Lower lobe of right lung (tissue), 2 donors: ENCODE results near the gene FRAS1. TPM values are rescaled to one million over a fixed set of nuclear protein-coding genes. Genes with fewer than 3 reads are reported as not detected.
A peak's percentile ranks its signal among the peaks of the same experiment; 100 is the strongest.

Source experiments
- ATAC-seq, 2 donors: fragments of 200-7000 bp; cut with Tn5 transposase; one replicate each; pipeline ENCODE4 v1.9.1; 2020 to 2022; ENCODE audit warnings: mild to moderate bottlenecking in 2 of 2, moderate library complexity in 2 of 2
- DNase-seq: peaks from one replicate; pipeline ENCODE4 v3.0.0-alpha.2; 2020
- H3K27ac ChIP-seq: fragments of 200-600 bp; one replicate; pipeline ENCODE4 v1.8.0; 2022
- H3K27me3 ChIP-seq: fragments of 200-600 bp; one replicate; pipeline ENCODE4 v1.8.0; 2022; ENCODE audit warnings: low read depth
- H3K36me3 ChIP-seq: fragments of 200-600 bp; one replicate; pipeline ENCODE4 v1.8.0; 2022; ENCODE audit warnings: mild to moderate bottlenecking
- H3K4me1 ChIP-seq: fragments of 200-600 bp; one replicate; pipeline ENCODE4 v1.8.0; 2022
- H3K4me3 ChIP-seq: fragments of 200-600 bp; one replicate; pipeline ENCODE4 v1.8.0; 2022; ENCODE audit warnings: mild to moderate bottlenecking
- H3K9me3 ChIP-seq: fragments of 200-600 bp; one replicate; pipeline ENCODE4 v1.8.0; 2022
- intact Hi-C: fragments of 100-400 bp; cut with DNase I; formaldehyde crosslinking; loops from one replicate; pipeline ENCODE4 v1.11.0; 2022
- total RNA-seq: library from RNA; stranded (reverse); fragmentation: NEBNext Ultra II Directional; extraction: Animal tissue kit (Norgen Biotek cat#: 25700); gene quantifications from one replicate; pipeline ENCODE4 v1.2.1, GENCODE V29; 2021
- TF ChIP-seq, protein P1 (sequence below): fragments of 200-600 bp; IDR thresholded peaks from one replicate; pipeline ENCODE4 v1.8.0; 2022; ENCODE audit warnings: antibody characterized with exemption, mild to moderate bottlenecking
- donor health status: DM: no; HTN: yes; CAD: no; lungs with severe emphysema.

Gene FRAS1
- total RNA-seq, 1 donor from 2014 or later: 9.2 TPM

DNA sequence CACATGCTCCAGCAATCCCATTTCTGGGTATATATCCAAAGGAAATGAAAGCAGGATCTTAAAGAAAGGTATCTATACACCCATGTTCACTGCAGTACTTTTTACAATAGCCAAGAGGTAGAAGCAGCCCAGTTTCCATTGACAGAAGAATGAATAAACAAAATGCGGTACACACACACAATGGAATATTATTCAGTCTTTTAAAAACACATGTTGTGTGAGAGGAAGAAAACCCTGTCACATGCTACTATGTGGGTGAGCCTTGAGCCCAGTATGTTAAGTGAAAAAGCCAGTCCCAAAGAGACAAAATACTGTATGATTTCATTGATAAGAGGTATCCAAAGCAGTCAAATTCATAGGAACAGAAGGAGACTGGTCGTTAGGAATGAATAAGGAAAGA, 500.7 kb downstream of the FRAS1 start:
- Histone ChIP-seq H3K4me3 (no peak overlapping the region), H3K27me3 (no peaks in the 10 kb centered on the region), H3K36me3 (peaks cover 12% of the 10 kb centered on the region), H3K27ac (no peak overlapping the region), H3K9me3 (no peaks in the 10 kb centered on the region), H3K4me1 (peaks cover 49% of the 10 kb centered on the region)
- TF ChIP-seq, protein P1, sequence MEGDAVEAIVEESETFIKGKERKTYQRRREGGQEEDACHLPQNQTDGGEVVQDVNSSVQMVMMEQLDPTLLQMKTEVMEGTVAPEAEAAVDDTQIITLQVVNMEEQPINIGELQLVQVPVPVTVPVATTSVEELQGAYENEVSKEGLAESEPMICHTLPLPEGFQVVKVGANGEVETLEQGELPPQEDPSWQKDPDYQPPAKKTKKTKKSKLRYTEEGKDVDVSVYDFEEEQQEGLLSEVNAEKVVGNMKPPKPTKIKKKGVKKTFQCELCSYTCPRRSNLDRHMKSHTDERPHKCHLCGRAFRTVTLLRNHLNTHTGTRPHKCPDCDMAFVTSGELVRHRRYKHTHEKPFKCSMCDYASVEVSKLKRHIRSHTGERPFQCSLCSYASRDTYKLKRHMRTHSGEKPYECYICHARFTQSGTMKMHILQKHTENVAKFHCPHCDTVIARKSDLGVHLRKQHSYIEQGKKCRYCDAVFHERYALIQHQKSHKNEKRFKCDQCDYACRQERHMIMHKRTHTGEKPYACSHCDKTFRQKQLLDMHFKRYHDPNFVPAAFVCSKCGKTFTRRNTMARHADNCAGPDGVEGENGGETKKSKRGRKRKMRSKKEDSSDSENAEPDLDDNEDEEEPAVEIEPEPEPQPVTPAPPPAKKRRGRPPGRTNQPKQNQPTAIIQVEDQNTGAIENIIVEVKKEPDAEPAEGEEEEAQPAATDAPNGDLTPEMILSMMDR: no peak
- no peak for DNase-seq
- intact Hi-C loops: no loop called here
- ATAC-seq: no peak

- H3K4me1 ChIP-seq: peaks cover 43% of the 10 kb centered on the region
- intact Hi-C loops: no loop called here
- no peaks in the 10 kb centered on the region for H3K9me3 ChIP-seq
- H3K27me3 ChIP-seq: no peaks in the 10 kb centered on the region
- TF ChIP-seq, protein P1: no peak
- no peak for DNase-seq
- no peak for ATAC-seq
- H3K4me3 ChIP-seq: no peak overlapping the region
- H3K27ac ChIP-seq: no peak overlapping the region
- H3K36me3 ChIP-seq: peaks cover 12% of the 10 kb centered on the region
Measured at GRCh38 chr4:78558410-78558809, 501.3 kb downstream of the FRAS1 start.

GRCh38 chr4:78560296-78560963, 503.3 kb downstream of the FRAS1 start:
- Histone ChIP-seq H3K27me3 (no peaks in the 10 kb centered on the region), H3K4me1 (peaks cover 41% of the 10 kb centered on the region), H3K27ac (peak overlapping the region; percentile 67), H3K4me3 (no peak overlapping the region), H3K36me3 (peaks cover 5% of the 10 kb centered on the region), H3K9me3 (no peaks in the 10 kb centered on the region)
- peak; percentile 58 to 77 for ATAC-seq
- no peak for DNase-seq
- intact Hi-C loops: no loop called here
- TF ChIP-seq, protein P1: no peak

DNA sequence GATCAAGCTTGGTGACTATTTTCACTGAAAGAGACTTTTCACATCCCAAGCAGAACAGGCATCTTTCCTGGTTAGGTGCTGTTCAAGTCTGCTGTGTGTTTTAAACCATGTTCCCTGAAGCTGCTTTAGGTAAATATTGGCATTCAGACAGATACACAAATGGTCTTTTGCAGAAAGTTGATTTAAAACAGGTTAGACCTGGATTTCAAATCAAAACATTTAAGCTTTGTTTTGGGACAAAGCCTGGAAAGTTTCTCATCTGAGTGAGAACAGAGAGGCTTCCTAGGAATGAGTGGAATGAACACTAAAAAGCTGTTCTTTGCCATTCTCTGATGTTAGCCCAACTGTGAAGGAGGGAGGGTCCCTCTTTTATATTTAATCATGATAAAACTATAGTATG, 504.6 kb downstream of the FRAS1 start:
- TF ChIP-seq, protein P1: no peak
- Histone ChIP-seq H3K36me3 (peaks cover 4% of the 10 kb centered on the region), H3K9me3 (no peaks in the 10 kb centered on the region), H3K4me1 (peaks cover 44% of the 10 kb centered on the region), H3K4me3 (no peak overlapping the region), H3K27ac (no peak overlapping the region), H3K27me3 (no peaks in the 10 kb centered on the region)
- intact Hi-C loops: no loop called here
- DNase-seq (no peak), ATAC-seq (peak; percentile 52 to 68)

GRCh38 chr4:78562687-78563086, 505.6 kb downstream of the FRAS1 start:
- ATAC-seq (no peak), DNase-seq (no peak)
- Histone ChIP-seq H3K27ac (peak overlapping the region; percentile 8), H3K36me3 (peaks cover 4% of the 10 kb centered on the region), H3K4me1 (peaks cover 50% of the 10 kb centered on the region), H3K4me3 (no peak overlapping the region), H3K27me3 (no peaks in the 10 kb centered on the region), H3K9me3 (no peaks in the 10 kb centered on the region)
- TF ChIP-seq, protein P1: no peak
- intact Hi-C loops: no loop called here
